Esophagus squamous epithelium (tissue), 4 donors: ENCODE data around the gene KIAA1217.

Experiments used
- POLR2A ChIP-seq, 4 donors: fragments of 450-650 bp; IDR thresholded peaks; one replicate each; pipeline ENCODE4 v1.6.1; 2017; ENCODE audit warnings: antibody characterized with exemption in 4 of 4, mild to moderate bottlenecking in 4 of 4, moderate library complexity in 3 of 4
- TF ChIP-seq, protein P1 (sequence below), 6 experiments: fragments of 450-650 bp in 4 of 6; fragments of 200-600 bp in 2 of 6; sonication (generic) in 2 of 6; IDR thresholded peaks; one replicate each; pipeline ENCODE4 v1.5.1; 2016 to 2019; ENCODE audit warnings: antibody characterized with exemption in 6 of 6, mild to moderate bottlenecking in 4 of 6, moderate library complexity in 4 of 6

DNA sequence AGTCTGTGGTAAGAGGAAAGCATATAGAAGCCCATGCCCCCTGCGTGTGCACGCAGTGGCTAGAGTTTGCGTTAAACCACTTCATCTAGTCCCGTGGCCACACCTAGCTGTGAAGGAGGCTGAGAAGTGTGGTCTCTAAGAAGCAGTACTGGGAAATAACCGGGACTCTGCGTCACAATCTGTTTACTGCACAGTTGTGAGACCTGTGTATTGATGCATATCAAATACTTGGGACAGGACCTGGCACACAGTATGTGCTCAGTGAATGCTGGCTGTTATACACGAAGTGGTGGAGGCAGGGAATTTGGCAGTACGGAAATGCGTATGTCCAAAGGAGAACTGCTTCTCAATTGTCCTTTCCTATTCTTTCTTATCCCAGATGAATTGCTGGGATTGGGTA is 365.2 kb downstream of the KIAA1217 start:
- TF ChIP-seq POLR2A (IDR thresholded peaks at IDR 0.05): no peak
- TF ChIP-seq, protein P1, sequence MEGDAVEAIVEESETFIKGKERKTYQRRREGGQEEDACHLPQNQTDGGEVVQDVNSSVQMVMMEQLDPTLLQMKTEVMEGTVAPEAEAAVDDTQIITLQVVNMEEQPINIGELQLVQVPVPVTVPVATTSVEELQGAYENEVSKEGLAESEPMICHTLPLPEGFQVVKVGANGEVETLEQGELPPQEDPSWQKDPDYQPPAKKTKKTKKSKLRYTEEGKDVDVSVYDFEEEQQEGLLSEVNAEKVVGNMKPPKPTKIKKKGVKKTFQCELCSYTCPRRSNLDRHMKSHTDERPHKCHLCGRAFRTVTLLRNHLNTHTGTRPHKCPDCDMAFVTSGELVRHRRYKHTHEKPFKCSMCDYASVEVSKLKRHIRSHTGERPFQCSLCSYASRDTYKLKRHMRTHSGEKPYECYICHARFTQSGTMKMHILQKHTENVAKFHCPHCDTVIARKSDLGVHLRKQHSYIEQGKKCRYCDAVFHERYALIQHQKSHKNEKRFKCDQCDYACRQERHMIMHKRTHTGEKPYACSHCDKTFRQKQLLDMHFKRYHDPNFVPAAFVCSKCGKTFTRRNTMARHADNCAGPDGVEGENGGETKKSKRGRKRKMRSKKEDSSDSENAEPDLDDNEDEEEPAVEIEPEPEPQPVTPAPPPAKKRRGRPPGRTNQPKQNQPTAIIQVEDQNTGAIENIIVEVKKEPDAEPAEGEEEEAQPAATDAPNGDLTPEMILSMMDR (IDR thresholded peaks at IDR 0.05): no peak
